ENCODE data around the gene ATRX.

GRCh38 chrX:77502951-77503525, 283.0 kb downstream of the ATRX start:
- TF ChIP-seq ETV6 (conservative IDR thresholded peaks at IDR 0.05 in 1 of 2, IDR thresholded peaks at IDR 0.05 in 1 of 2; ENCODE audit: borderline replicate concordance in 1 of 2, low read depth in 1 of 2) (no peak), ZNF592 (IDR thresholded peaks at IDR 0.05) (no peak), CTCF (IDR thresholded peaks at IDR 0.05 in 2 of 3, conservative IDR thresholded peaks at IDR 0.05 in 1 of 3; ENCODE audit: control insufficient read depth in 2 of 3, extremely low read depth in 1 of 3, insufficient read depth in 1 of 3, low read depth in 3 of 3, low read length in 3 of 3) (no peak), POLR2A (IDR thresholded peaks at IDR 0.05; ENCODE audit: low read depth, low read length) (no peak), TAF1 (IDR thresholded peaks at IDR 0.05; ENCODE audit: borderline replicate concordance, low read depth, low read length) (no peak), HDAC2 (IDR thresholded peaks at IDR 0.05) (no peak), FOXK2 (IDR thresholded peaks at IDR 0.05) (no peak), JUNB (IDR thresholded peaks at IDR 0.05) (no peak), ATF7 (IDR thresholded peaks at IDR 0.05; ENCODE audit: low read depth) (no peak), SRF (IDR thresholded peaks at IDR 0.05; ENCODE audit: low read depth in 2 of 2, low read length in 2 of 2) (no peak), RCOR1 (conservative IDR thresholded peaks at IDR 0.05; ENCODE audit: low read depth, low read length) (no peak), CEBPB (IDR thresholded peaks at IDR 0.05; ENCODE audit: borderline replicate concordance in 1 of 2, low read depth in 2 of 2, low read length in 2 of 2) (no peak), GABPA (IDR thresholded peaks at IDR 0.05; ENCODE audit: low read depth) (no peak)
